GM10847 (cell line): Measurements from ENCODE around the gene KCNK3.

Source experiments
- POLR2A ChIP-seq: IDR thresholded peaks from 2 replicates; pipeline ENCODE4 v1.6.1; 2011; ENCODE audit not compliant: insufficient read length; ENCODE audit errors: extremely low read depth

The KCNK3 gene

DNA sequence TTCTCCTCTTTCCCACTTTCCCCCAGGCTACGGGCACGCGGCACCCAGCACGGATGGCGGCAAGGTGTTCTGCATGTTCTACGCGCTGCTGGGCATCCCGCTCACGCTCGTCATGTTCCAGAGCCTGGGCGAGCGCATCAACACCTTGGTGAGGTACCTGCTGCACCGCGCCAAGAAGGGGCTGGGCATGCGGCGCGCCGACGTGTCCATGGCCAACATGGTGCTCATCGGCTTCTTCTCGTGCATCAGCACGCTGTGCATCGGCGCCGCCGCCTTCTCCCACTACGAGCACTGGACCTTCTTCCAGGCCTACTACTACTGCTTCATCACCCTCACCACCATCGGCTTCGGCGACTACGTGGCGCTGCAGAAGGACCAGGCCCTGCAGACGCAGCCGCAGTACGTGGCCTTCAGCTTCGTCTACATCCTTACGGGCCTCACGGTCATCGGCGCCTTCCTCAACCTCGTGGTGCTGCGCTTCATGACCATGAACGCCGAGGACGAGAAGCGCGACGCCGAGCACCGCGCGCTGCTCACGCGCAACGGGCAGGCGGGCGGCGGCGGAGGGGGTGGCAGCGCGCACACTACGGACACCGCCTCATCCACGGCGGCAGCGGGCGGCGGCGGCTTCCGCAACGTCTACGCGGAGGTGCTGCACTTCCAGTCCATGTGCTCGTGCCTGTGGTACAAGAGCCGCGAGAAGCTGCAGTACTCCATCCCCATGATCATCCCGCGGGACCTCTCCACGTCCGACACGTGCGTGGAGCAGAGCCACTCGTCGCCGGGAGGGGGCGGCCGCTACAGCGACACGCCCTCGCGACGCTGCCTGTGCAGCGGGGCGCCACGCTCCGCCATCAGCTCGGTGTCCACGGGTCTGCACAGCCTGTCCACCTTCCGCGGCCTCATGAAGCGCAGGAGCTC is 35.4 kb downstream of the KCNK3 start:
- TF ChIP-seq POLR2A: no peak

DNA sequence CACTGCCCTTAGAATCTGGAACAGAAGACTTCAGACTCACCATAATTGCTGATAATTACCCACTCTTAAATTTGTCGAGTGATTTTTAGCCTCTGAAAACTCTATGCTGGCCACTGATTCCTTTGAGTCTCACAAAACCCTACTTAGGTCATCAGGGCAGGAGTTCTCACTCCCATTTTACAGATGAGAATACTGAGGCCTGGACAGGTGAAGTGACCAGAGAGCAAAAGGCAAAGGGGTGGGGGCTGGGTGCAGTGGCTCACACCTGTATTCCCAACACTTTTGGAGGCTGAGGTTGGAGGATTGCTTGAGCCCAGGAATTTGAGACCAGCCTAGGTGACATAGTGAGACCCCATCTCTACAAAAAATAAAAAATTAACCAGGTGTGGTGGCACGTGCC is 36.8 kb downstream of the KCNK3 start:
- TF ChIP-seq POLR2A: no peak

- TF ChIP-seq POLR2A: no peak
Observed at GRCh38 chr2:26730549-26731344, 38.2 kb downstream of the KCNK3 start.

- no peak for TF ChIP-seq POLR2A
Observed at GRCh38 chr2:26731714-26732113, 39.2 kb downstream of the KCNK3 start.

DNA sequence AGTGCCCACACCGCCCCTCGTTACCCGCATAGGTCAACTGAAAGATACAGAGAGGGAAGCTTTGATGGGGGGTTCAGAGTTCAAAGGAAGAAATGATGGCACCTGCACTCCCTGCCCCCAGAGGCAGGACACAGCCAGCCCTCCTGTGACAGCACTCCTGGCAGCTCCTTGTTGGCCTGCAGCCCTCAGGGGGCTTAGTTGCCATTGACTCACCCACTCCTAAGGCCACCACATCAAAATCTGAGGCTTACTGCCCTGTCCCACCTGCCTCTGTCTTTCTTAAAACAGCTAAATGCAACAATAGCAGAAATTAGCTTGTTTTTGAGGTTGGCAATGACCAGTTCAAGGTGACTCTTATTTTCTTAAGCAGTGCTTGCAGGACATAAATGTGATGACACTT is 39.9 kb downstream of the KCNK3 start:
- no peak for TF ChIP-seq POLR2A

GRCh38 chr2:26733413-26733812 is 40.9 kb downstream of the KCNK3 start:
- no peak for TF ChIP-seq POLR2A

GRCh38 chr2:26735097-26735496 is 42.6 kb downstream of the KCNK3 start:
- TF ChIP-seq POLR2A: no peak

GRCh38 chr2:26735883-26736588 is 43.5 kb downstream of the KCNK3 start:
- no peak for TF ChIP-seq POLR2A

DNA sequence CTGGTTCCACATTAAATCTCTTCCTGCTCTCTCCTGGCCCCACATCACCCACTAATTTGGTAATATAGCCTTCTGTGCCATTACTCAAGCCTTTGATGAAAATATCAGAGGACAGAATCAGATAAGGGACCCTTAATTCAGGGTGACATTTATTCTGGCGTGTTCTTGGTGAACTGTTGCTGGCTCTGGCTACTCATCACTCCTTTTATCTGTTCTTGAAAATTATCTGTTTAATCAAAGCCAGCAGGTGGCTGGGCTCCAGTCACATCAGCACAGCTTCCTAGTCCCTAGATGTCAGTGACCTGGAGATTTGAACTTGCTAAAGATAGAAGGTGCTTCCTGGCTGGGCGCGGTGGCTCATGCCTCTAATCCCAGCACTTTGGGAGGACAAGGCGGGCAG is 44.7 kb downstream of the KCNK3 start:
- TF ChIP-seq POLR2A: no peak

- no peak for TF ChIP-seq POLR2A
Observed at GRCh38 chr2:26738481-26738880, 46.0 kb downstream of the KCNK3 start.

DNA sequence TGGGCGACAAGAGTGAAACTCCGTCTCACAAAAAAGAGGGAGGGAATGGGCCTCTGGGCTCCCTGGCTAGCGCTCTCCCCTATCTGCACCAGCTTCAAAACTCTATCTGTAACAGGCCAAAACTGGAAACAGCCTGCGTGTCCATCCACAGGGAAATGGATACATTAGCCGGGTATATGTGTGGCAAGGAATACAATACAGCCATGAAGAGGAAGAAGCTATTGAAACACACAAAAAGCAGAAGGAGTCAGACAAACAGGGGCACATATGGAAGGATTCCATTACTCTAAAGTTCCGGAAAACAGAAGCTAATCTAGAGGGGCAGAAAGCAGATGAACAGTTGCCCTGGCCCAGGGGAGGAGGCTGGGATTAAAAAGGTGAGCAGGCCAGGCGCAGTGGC is 47.0 kb downstream of the KCNK3 start:
- no peak for TF ChIP-seq POLR2A

DNA sequence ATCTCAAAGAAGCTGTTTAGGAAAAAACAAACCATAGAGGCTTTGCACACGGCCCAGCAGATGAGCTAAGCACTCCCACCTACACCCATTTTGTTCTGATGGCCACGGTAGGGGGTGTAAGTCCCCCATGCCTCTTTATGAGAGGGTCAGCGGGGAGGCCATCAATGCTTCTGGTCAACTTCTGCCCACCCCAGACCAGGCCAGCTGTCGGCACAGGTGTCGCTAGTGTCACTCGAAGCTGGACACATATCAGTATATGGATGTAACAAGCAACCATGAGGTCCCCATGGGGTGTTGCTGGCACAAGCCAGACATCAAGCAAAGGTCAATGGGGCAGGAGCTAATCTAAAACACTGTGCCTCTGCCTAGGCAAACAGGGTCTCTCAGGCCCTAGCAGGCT is 47.8 kb downstream of the KCNK3 start:
- TF ChIP-seq POLR2A: no peak

DNA sequence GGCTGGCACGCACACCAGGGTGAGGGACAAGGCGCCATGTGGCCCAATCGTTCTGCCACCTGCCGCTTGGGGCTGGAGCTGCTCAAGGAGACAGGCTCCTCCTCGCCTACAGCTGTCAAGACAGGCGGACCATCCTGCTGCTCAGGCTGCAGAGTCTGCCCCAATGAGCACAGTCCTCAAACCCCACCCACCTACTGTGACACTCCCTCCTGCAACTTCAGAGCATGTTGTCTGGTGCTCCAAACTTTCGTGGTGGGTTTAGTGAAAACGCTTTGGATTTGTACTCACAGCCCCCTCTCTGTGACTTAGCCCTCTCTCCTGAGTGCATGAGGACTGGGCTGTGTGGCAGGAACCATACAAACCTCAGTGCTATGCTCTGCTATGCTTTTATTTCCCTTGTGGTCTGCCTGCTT is 48.4 kb downstream of the KCNK3 start:
- no peak for TF ChIP-seq POLR2A

- no peak for TF ChIP-seq POLR2A
Observed at GRCh38 chr2:26742048-26742770, 49.7 kb downstream of the KCNK3 start.

GRCh38 chr2:26743852-26744251 is 51.3 kb downstream of the KCNK3 start:
- no peak for TF ChIP-seq POLR2A
